DND-41 (cell line): ENCODE results near the gene FAXDC2.

Experiments
- CTCF ChIP-seq: IDR thresholded peaks from 2 replicates; pipeline ENCODE4 v1.5.1; 2012; ENCODE audit warnings: borderline replicate concordance, low read length, moderate library complexity, mild to moderate bottlenecking; ENCODE audit not compliant: poor library complexity, severe bottlenecking; ENCODE audit errors: extremely low read depth
- EZH2 ChIP-seq: IDR thresholded peaks from 3 replicates; pipeline ENCODE4 v1.6.1; 2012; ENCODE audit warnings: borderline replicate concordance, low read depth, mild to moderate bottlenecking, moderate library complexity, low read length, inconsistent platforms; ENCODE audit not compliant: severe bottlenecking

GRCh38 chr5:154892369-154892771 lies 42.0 kb upstream of the FAXDC2 start:
- TF ChIP-seq CTCF: no peak
- no peak for TF ChIP-seq EZH2
